Glomerular endothelial cell (primary cell): ENCODE results near the gene RAB7A. TPM values are rescaled to one million over a fixed set of nuclear protein-coding genes. Genes with fewer than 3 reads are reported as not detected.

Experiments used
- DNase-seq: peaks from one replicate; pipeline ENCODE4 v3.0.0-alpha.2; 2011; ENCODE audit warnings: low read depth, low spot score; ENCODE audit errors: extremely low read depth
- total RNA-seq: library from RNA; depleted of rRNA; stranded (reverse); fragments of >200 nt; gene quantifications from 2 replicates; pipeline ENCODE4 v1.2.3, GENCODE V29; 2015

Gene RAB7A
- total RNA-seq, 1 donor from 2014 or later = 162 TPM

GRCh38 chr3:128847666-128848370 is 121.8 kb downstream of the RAB7A start:
- DNase-seq = no peak

- DNase-seq = no peak
Observed at GRCh38 chr3:128848936-128849335, 123.0 kb downstream of the RAB7A start.

- no peak for DNase-seq
Observed at GRCh38 chr3:128849911-128850455, 124.0 kb downstream of the RAB7A start.

- no peak for DNase-seq
Observed at GRCh38 chr3:128850544-128850943, 124.6 kb downstream of the RAB7A start.

GRCh38 chr3:128851601-128852000 is 125.6 kb downstream of the RAB7A start:
- no peak for DNase-seq

- DNase-seq = no peak
Observed at GRCh38 chr3:128853826-128854225, 127.8 kb downstream of the RAB7A start.

- DNase-seq = no peak
Observed at GRCh38 chr3:128854475-128854874, 128.5 kb downstream of the RAB7A start.

GRCh38 chr3:128855569-128855968 is 129.6 kb downstream of the RAB7A start:
- no peak for DNase-seq

GRCh38 chr3:128858167-128858566 is 132.2 kb downstream of the RAB7A start:
- DNase-seq = no peak

- DNase-seq = no peak
Observed at GRCh38 chr3:128859630-128860029, 133.6 kb downstream of the RAB7A start.

GRCh38 chr3:128861491-128861890 is 135.5 kb downstream of the RAB7A start:
- no peak for DNase-seq

- no peak for DNase-seq
Observed at GRCh38 chr3:128863560-128863959, 137.6 kb downstream of the RAB7A start.

Other genes starting within 250 kb of the RAB7A start
- 28.2 and 46.6 TPM in 2 replicates for gene GATA2, start 233.0 kb upstream of the RAB7A start, total RNA-seq
- gene RPN1, start 75.4 kb upstream of the RAB7A start, total RNA-seq = 311 and 371 TPM in 2 replicates
- gene ACAD9, start 153.4 kb downstream of the RAB7A start, total RNA-seq = 35.9 and 45.6 TPM in 2 replicates